DOHH2 (cell line): Measurements from ENCODE around the gene IL17REL.

ENCODE experiments used
- H3F3A ChIP-seq: fragments of 200-600 bp; sonication (generic), shearing (Covaris generic); 2 replicates; pipeline ENCODE4 v1.6.0; 2016; ENCODE audit warnings: antibody characterized with exemption, mild to moderate bottlenecking; ENCODE audit not compliant: control insufficient read depth, insufficient read depth
- H3K27ac ChIP-seq: fragments of 200-600 bp; sonication (generic); 2 replicates; pipeline ENCODE4 v1.5.1; 2014; ENCODE audit warnings: low read depth, mild to moderate bottlenecking, low read length, moderate library complexity
- H3K27me3 ChIP-seq: fragments of 200-600 bp; sonication (generic); 2 replicates; pipeline ENCODE4 v1.6.1; 2014; ENCODE audit warnings: mild to moderate bottlenecking, low read length, mixed read lengths; ENCODE audit not compliant: control insufficient read depth
- H3K36me3 ChIP-seq: fragments of 200-600 bp; sonication (generic); 2 replicates; pipeline ENCODE4 v1.6.1; 2014; ENCODE audit warnings: mild to moderate bottlenecking, low read length, moderate library complexity, mixed read lengths; ENCODE audit not compliant: control insufficient read depth
- H3K4me1 ChIP-seq: fragments of 200-600 bp; sonication (generic); 2 replicates; pipeline ENCODE4 v1.6.1; 2014; ENCODE audit warnings: mild to moderate bottlenecking, low read length, mixed read lengths; ENCODE audit not compliant: control insufficient read depth
- H3K4me2 ChIP-seq: fragments of 200-600 bp; sonication (generic); 2 replicates; pipeline ENCODE4 v1.6.0; 2014; ENCODE audit warnings: mild to moderate bottlenecking, low read length, moderate library complexity
- H3K4me3 ChIP-seq: fragments of 200-600 bp; sonication (generic); 2 replicates; pipeline ENCODE4 v1.5.1; 2014; ENCODE audit warnings: mild to moderate bottlenecking, low read length, mixed read lengths
- H3K79me2 ChIP-seq: fragments of 200-600 bp; sonication (generic); 2 replicates; pipeline ENCODE4 v1.6.1; 2014; ENCODE audit warnings: mild to moderate bottlenecking, low read length, mixed read lengths; ENCODE audit not compliant: control insufficient read depth
- H3K9me2 ChIP-seq: fragments of 200-600 bp; sonication (generic); replicated peaks from 2 replicates; pipeline ENCODE4 v1.6.1; 2014; ENCODE audit warnings: mild to moderate bottlenecking, low read length, mixed read lengths; ENCODE audit not compliant: control insufficient read depth
- H3K9me3 ChIP-seq: fragments of 200-600 bp; sonication (generic); 2 replicates; pipeline ENCODE4 v1.6.1; 2014; ENCODE audit warnings: antibody characterized with exemption, low read length, mixed read lengths; ENCODE audit not compliant: control insufficient read depth, insufficient read depth
- H4K20me1 ChIP-seq: fragments of 200-600 bp; sonication (generic); 2 replicates; pipeline ENCODE4 v1.6.0; 2014; ENCODE audit warnings: low read depth, mild to moderate bottlenecking, antibody characterized with exemption, low read length, moderate library complexity; ENCODE audit not compliant: control insufficient read depth, insufficient read depth
- CTCF ChIP-seq: fragments of 200-600 bp; sonication (generic); IDR thresholded peaks from one replicate; pipeline ENCODE4 v1.5.1; 2014; ENCODE audit warnings: antibody characterized with exemption, mild to moderate bottlenecking, low read depth, low read length; ENCODE audit not compliant: poor library complexity, severe bottlenecking
- EZH2phosphoT487 ChIP-seq: fragments of 200-600 bp; sonication (generic); IDR thresholded peaks from 2 replicates; pipeline ENCODE4 v1.6.1; 2017; ENCODE audit warnings: borderline replicate concordance, mild to moderate bottlenecking, antibody characterized with exemption, low read length, moderate library complexity, mixed read lengths

The IL17REL gene

GRCh38 chr22:49954354-49954753, 58.2 kb downstream of the IL17REL start:
- Histone ChIP-seq H3K9me2 (no peaks in the 10 kb centered on the region), H3F3A (no peaks in the 10 kb centered on the region), H3K4me2 (no peak overlapping the region), H3K27me3 (no peaks in the 10 kb centered on the region), H3K9me3 (no peaks in the 10 kb centered on the region), H3K27ac (no peak overlapping the region), H3K36me3 (no peaks in the 10 kb centered on the region), H4K20me1 (no peaks in the 10 kb centered on the region), H3K4me3 (no peak overlapping the region), H3K4me1 (peaks cover 22% of the 10 kb centered on the region), H3K79me2 (no peaks in the 10 kb centered on the region)
- TF ChIP-seq CTCF (no peak), EZH2phosphoT487 (no peak)

GRCh38 chr22:49953680-49954344, 58.8 kb downstream of the IL17REL start:
- TF ChIP-seq CTCF (no peak), EZH2phosphoT487 (no peak)
- Histone ChIP-seq H3F3A (no peaks in the 10 kb centered on the region), H3K9me2 (no peaks in the 10 kb centered on the region), H3K9me3 (no peaks in the 10 kb centered on the region), H3K36me3 (no peaks in the 10 kb centered on the region), H4K20me1 (no peaks in the 10 kb centered on the region), H3K27me3 (no peaks in the 10 kb centered on the region), H3K27ac (no peak overlapping the region), H3K79me2 (no peaks in the 10 kb centered on the region), H3K4me1 (peaks cover 16% of the 10 kb centered on the region), H3K4me3 (no peak overlapping the region), H3K4me2 (no peak overlapping the region)

- Histone ChIP-seq H3K9me2 (no peaks in the 10 kb centered on the region), H3K4me1 (peaks cover 20% of the 10 kb centered on the region), H3K27me3 (no peaks in the 10 kb centered on the region), H3F3A (no peaks in the 10 kb centered on the region), H3K79me2 (no peaks in the 10 kb centered on the region), H3K4me3 (no peak overlapping the region), H4K20me1 (no peaks in the 10 kb centered on the region), H3K9me3 (no peaks in the 10 kb centered on the region), H3K36me3 (no peaks in the 10 kb centered on the region), H3K27ac (no peak overlapping the region), H3K4me2 (no peak overlapping the region)
- no peak for TF ChIP-seq CTCF
- TF ChIP-seq EZH2phosphoT487: no peak
Observed at GRCh38 chr22:49953027-49953679, 59.4 kb downstream of the IL17REL start.
